Left lung (tissue), 10 donors: ENCODE measurements around the gene CSNK1D. TPM values are rescaled to one million over a fixed set of nuclear protein-coding genes. Genes with fewer than 3 reads are reported as not detected.
A peak's percentile ranks its signal among the peaks of the same experiment; 100 is the strongest.

ENCODE experiments used
- ATAC-seq: fragments of 200-7000 bp; cut with Tn5 transposase; one replicate; pipeline ENCODE4 v1.9.1; 2020; ENCODE audit warnings: moderate library complexity
- DNase-seq, 4 donors: peaks; one replicate each; pipeline ENCODE4 v3.0.0-alpha.2; 2013 to 2020
- H3K27ac ChIP-seq, 2 donors: fragments of 200-600 bp; sonication (generic) in 1 of 2; one replicate each; pipeline versions ENCODE4 v1.5.0 to v1.8.0; 2020 to 2021
- H3K27me3 ChIP-seq, 2 donors: fragments of 200-600 bp; sonication (generic) in 1 of 2; one replicate each; pipeline versions ENCODE4 v1.5.0 to v1.8.0; 2020 to 2021
- H3K36me3 ChIP-seq, 2 donors: fragments of 200-600 bp; sonication (generic) in 1 of 2; one replicate each; pipeline versions ENCODE4 v1.5.0 to v1.8.0; 2020 to 2021
- H3K4me1 ChIP-seq, 2 donors: fragments of 200-600 bp; one replicate each; pipeline ENCODE4 v1.8.0; 2021
- H3K4me3 ChIP-seq, 2 donors: fragments of 200-600 bp; sonication (generic) in 1 of 2; one replicate each; pipeline versions ENCODE4 v1.5.0 to v1.8.0; 2020 to 2021; ENCODE audit warnings: mild to moderate bottlenecking in 1 of 2
- H3K9me3 ChIP-seq, 2 donors: fragments of 200-600 bp; sonication (generic) in 1 of 2; one replicate each; pipeline versions ENCODE4 v1.5.0 to v1.8.0; 2020 to 2021
- intact Hi-C, 2 donors: fragments of 100-400 bp; cut with DNase I; formaldehyde crosslinking; loops; one replicate each; pipeline versions ENCODE4 v1.11.2 to v1.14.2; 2022
- polyA plus RNA-seq, 6 donors: library from polyadenylated mRNA; unstranded; fragments of 120-200 nt; gene quantifications; one replicate each; pipeline ENCODE4 v1.2.1, GENCODE V29; 2013; ENCODE audit not compliant: insufficient read length in 6 of 6
- total RNA-seq, 2 donors: library from RNA; stranded (reverse); fragmentation: NEBNext Ultra II Directional; extraction: Animal tissue kit (Norgen Biotek cat#: 25700); gene quantifications; one replicate each; pipeline ENCODE4 v1.2.1, GENCODE V29; 2021
- TF ChIP-seq, protein P1 (sequence below), 2 donors: fragments of 200-600 bp; sonication (generic) in 1 of 2; IDR thresholded peaks; one replicate each; pipeline versions ENCODE4 v1.5.0 to v1.8.0; 2021; ENCODE audit warnings: antibody characterized with exemption in 2 of 2
- donor health status: DM: no; HTN: yes; CAD: no.
- donor health status: DM: no; HTN: no; CAD: no.

The CSNK1D gene
- total and polyA plus RNA-seq, 8 donors, result 101 to 160 (median 122) TPM

DNA sequence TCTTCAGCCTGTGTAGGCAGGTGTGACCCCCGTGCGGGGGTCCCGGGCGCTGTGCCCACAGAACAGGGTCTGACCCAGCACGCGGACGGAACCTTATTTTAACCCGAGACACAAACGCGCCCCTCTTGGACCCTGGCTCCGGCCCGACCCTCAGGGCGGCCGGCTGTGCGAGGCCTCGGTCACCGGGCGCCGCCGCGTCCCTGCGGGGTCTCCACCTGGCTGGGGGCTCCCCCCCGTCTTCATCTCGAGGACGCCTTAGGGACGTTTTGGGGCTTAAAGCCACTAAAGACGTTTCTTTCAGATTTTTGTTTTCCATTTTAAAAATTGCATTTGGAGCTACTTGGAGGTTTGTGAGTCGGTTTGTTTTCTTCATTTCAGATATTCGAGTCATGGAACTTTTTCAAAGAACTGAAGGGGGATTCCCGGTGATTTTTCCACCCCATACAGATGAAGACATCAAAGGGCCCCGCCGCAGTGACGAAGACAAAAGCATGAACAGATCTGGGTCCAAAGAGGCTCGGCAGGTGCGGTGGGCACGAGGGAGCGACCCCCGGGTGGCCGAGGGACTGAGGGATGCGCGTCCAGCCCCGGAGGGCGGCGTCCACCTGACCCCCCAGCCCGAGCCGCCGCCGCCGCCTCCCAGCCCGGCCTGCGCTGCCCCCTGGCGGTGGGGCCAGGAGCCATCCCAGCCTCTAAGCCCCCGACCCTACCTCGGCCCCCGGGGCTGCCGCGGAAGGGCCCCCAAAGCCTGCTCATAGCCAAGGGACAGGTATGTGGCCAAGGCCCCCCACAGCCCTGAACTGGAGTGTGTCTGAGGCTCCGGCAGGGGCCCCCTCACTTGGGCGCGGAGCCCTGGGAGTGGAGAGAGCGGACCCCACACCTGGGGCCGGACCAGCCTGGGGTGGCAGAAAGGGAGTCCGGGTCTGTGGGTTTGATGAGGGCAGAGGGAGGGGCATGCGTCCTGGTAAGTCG is 47.7 kb upstream of the CSNK1D start:
- H3K36me3 ChIP-seq, result peaks cover 0 to 18% of the 10 kb centered on the region in 2 donors
- peaks cover 0 to 15% of the 10 kb centered on the region in 2 donors for H3K4me1 ChIP-seq
- no peaks in the 10 kb centered on the region for H3K9me3 ChIP-seq
- DNase-seq (peak in 1 of 4 donors; percentile 93), ATAC-seq (peak; percentile 76)
- TF ChIP-seq, protein P1, sequence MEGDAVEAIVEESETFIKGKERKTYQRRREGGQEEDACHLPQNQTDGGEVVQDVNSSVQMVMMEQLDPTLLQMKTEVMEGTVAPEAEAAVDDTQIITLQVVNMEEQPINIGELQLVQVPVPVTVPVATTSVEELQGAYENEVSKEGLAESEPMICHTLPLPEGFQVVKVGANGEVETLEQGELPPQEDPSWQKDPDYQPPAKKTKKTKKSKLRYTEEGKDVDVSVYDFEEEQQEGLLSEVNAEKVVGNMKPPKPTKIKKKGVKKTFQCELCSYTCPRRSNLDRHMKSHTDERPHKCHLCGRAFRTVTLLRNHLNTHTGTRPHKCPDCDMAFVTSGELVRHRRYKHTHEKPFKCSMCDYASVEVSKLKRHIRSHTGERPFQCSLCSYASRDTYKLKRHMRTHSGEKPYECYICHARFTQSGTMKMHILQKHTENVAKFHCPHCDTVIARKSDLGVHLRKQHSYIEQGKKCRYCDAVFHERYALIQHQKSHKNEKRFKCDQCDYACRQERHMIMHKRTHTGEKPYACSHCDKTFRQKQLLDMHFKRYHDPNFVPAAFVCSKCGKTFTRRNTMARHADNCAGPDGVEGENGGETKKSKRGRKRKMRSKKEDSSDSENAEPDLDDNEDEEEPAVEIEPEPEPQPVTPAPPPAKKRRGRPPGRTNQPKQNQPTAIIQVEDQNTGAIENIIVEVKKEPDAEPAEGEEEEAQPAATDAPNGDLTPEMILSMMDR (IDR thresholded peaks at IDR 0.05), result peak; percentile 83 to 88
- peaks cover under 1 to 41% of the 10 kb centered on the region in 2 donors for H3K27me3 ChIP-seq
- H3K27ac ChIP-seq, result no peak overlapping the region
- H3K4me3 ChIP-seq, result no peak overlapping the region
- intact Hi-C loops, result loop anchor here in 1 of 2 donors (5.0 kb wide), 1 partner anchor 84 kb away; no protein-coding TSS in a partner anchor

DNA sequence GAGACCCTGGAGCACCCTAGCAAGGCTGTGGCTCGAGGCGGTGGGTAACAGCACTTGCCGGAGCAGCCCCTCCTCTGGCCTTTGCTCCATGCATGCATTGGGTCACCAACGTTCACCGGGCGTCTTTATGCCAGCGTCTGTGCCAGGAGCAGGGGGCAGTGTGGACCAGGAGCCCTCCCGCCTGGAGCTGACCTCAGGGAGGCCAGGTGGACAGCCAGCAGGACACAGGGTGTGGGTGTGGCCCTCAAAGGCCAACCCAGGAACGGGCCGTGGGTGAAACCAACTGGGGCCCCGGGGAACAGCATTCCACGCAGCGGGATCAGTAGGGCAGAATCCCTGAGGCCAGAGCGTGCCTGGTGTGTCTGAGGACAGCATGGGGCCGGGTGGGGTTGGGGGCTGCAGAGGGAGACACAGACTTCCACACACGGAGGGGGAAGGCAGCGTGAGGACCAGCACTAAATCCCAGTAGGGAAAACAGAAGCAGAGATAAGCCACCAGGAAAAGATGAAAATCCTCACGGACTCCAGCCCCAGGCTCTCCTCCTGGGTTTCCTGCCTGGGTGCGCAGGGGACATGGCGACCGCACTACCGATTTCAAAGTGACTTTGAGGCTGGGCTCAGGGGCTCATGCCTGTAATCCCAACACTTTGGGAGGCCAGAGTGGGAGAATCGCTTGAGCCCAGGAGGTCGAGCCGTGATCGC is 46.8 kb upstream of the CSNK1D start:
- peaks cover 0 to 18% of the 10 kb centered on the region in 2 donors for H3K36me3 ChIP-seq
- H3K4me1 ChIP-seq, result peaks cover 0 to 24% of the 10 kb centered on the region in 2 donors
- DNase-seq, result no peak
- H3K27me3 ChIP-seq, result peaks cover 10 to 50% of the 10 kb centered on the region in 2 donors
- TF ChIP-seq, protein P1 (IDR thresholded peaks at IDR 0.05), result no peak
- intact Hi-C loops, result loop anchor here in 1 of 2 donors (5.0 kb wide), 1 partner anchor 83 kb away; no protein-coding TSS in a partner anchor
- no peak overlapping the region for H3K27ac ChIP-seq
- ATAC-seq, result no peak
- no peak overlapping the region for H3K4me3 ChIP-seq
- no peaks in the 10 kb centered on the region for H3K9me3 ChIP-seq

DNA sequence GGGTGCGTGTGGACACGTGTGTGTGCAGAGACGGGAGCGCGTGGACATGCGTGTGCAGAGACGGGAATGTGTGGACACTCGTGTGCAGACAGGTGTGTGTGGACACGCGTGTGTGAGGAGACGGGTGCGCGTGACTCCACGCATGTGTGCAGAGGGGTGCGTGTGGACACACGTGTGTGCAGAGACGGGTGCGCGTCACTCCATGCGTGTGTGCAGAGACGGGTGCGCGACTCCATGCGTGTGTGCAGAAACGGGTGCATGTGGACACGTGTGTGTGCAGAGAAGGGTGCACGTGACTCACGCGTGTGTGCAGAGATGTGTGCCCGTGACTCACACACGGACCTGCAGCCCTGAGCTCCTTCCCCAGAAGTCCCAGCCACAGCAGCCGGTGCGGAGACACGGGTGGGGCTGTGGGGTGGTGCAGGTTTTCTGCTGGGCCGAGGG is 46.1 kb upstream of the CSNK1D start:
- peaks cover 16 to 57% of the 10 kb centered on the region in 2 donors for H3K27me3 ChIP-seq
- ATAC-seq, result no peak
- peaks cover 0 to 31% of the 10 kb centered on the region in 2 donors for H3K4me1 ChIP-seq
- no peaks in the 10 kb centered on the region for H3K9me3 ChIP-seq
- no peak overlapping the region for H3K27ac ChIP-seq
- DNase-seq, result no peak
- intact Hi-C loops, result loop anchor here in 1 of 2 donors (5.0 kb wide), 1 partner anchor 82 kb away; no protein-coding TSS in a partner anchor
- no peak overlapping the region for H3K4me3 ChIP-seq
- TF ChIP-seq, protein P1 (IDR thresholded peaks at IDR 0.05), result no peak
- peaks cover 0 to 18% of the 10 kb centered on the region in 2 donors for H3K36me3 ChIP-seq

DNA sequence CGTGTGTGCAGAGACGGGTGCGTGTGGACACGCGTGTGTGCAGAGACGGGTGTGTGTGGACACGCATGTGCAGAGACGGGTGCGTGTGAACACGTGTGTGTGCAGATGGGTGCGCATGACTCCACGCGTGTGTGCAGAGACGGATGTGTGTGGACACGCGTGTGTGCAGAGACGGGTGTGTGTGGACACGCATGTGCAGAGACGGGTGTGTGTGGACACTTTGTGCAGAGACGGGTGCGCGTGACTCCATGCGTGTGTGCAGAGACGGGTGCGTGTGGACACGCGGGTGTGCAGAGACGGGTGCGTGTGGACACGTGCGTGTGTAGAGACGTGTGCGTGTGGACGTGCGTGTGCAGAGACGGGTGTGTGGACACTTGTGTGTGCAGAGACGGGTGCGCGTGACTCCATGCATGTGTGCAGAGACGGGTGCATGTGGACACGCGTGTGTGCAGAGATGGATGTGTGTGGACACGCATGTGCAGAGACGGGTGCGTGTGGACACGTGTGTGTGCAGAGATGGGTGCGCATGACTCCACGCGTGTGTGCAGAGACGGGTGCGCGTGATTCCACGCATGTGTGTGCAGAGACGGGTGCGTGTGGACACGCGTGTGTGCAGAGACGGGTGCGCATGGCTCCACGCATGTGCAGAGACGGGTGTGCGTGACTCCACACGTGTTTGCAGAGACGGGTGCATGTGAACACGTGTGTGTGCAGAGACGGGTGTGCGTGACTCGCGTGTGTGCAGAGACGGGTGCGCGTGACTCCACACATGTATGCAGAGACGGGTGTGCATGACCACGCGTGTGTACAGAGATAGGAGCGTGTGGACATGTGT is 45.5 kb upstream of the CSNK1D start:
- no peak overlapping the region for H3K4me3 ChIP-seq
- TF ChIP-seq, protein P1 (IDR thresholded peaks at IDR 0.05), result no peak
- peaks cover 0 to 36% of the 10 kb centered on the region in 2 donors for H3K4me1 ChIP-seq
- DNase-seq (no peak), ATAC-seq (no peak)
- intact Hi-C loops, result no loop called here
- H3K9me3 ChIP-seq, result no peaks in the 10 kb centered on the region
- peaks cover 0 to 13% of the 10 kb centered on the region in 2 donors for H3K36me3 ChIP-seq
- H3K27ac ChIP-seq, result no peak overlapping the region
- H3K27me3 ChIP-seq, result peaks cover 18 to 63% of the 10 kb centered on the region in 2 donors
